GM19328 (cell line): ENCODE results near the gene DCAF5.
"Not testable (repeated sequence)": the region's sequence is repeated elsewhere in the genome, so short reads cannot be mapped to it uniquely, and the experiment has no call there.

Experiments used
- ATAC-seq: cut with Tn5 transposase; IDR thresholded peaks from one replicate; pipeline ENCODE4 v1.9.1; 2021; ENCODE audit warnings: mild to moderate bottlenecking, moderate library complexity; ENCODE audit not compliant: unreplicated experiment

The DCAF5 gene

DNA sequence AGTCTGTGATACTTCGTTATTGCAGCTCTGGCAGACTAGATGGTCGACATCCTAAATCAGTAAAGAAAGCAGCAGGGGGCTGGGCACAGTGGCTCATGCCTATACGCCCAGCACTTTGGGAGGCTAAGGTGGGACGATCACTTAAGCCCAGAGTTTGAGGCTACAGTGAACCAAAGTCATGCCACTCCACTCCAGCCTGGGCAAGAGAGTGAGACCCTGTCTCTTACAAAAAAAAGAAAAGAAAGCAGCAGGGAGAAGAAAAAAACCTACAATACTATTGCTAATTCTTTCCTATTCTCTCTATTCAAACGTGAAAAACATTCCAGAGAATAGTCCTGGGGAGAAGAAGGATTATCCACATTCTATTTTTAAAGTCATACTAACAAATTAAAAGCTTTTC, 79.5 kb downstream of the DCAF5 start:
- no peak for ATAC-seq

DNA sequence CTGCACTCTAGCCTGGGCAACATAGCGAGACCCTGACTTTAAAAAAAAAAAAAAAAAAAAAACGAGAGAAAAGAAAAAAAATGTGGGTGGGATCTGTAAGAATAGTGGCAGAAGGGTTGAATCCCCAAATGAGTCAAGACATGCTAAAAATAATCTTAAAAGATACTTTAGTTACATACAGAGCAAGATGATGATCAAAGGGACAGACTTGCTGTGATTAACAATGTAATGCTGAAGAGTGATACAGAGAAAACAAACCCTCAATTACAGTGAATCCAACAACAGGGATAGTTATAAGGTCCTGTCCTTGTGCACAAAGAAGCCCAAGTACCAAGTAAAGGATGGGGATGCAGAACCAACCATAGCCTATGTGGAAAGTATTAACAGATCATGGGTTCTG, 80.3 kb downstream of the DCAF5 start:
- no peak for ATAC-seq

DNA sequence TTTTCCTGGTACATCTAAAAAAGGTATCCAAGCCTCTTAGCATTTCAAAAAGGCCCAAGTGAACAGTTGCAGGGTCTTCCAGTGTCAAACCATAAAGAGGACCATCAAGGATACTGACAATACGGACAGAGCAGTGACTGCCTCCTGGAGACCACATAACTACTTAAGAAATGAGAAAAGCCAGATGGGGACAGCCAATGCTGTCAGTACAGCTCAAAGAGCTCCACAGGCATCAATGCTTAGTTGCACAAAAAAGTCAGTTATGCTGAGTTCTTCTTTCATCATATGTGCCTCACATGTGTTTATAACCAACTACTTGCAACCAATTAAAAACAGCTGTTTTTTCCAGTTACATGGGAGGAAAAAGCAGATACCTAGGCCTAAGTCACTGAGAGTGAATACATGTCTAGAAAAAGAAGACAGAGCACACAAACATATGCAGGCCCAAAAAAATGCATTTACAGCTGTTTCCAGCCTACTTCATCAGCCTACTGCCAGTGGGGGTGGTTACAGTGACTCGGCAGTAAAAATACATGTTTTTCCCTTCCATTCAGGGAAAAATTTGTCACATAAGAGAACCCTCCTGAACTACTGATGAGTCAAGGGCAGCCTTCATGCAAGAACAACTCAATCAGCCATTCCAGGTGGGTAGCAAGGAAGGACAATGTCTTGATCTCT, 84.0 kb downstream of the DCAF5 start:
- ATAC-seq, result no peak

DNA sequence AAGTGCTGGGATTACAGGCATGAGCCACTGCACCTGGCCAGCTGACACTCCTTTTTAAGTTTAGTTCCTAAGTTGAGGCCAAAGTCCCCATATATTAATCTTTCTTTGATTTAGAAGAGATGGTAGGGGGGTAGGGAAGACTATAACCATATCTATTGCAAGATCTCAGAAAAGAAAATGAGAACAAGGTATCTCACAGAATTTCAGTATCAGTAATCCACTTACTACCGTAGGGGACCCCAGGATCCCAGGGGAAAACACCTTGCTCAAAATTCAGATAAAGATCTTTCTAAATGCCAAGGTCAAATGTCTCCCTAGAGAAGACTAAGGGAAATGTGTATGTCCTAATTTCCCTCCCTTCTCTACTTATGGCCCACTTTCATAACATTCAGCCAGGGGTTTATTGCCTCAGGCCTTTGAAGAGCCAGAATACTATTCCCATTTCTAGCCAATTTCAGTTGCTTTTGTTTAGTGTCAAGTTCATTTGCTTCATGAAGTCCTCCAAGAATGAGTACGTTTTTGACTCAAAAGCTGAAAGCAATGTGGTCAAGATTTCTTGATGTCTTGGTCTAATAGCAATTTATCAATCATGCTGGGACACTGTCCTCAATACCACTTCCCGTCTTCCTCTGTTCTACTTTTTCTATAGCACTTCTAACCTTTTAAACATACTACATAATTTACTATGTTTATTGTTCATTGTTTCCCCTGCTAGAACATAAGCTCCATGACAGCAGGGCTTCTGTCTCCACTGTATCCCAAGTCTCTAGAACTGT, 86.3 kb downstream of the DCAF5 start:
- no peak for ATAC-seq

DNA sequence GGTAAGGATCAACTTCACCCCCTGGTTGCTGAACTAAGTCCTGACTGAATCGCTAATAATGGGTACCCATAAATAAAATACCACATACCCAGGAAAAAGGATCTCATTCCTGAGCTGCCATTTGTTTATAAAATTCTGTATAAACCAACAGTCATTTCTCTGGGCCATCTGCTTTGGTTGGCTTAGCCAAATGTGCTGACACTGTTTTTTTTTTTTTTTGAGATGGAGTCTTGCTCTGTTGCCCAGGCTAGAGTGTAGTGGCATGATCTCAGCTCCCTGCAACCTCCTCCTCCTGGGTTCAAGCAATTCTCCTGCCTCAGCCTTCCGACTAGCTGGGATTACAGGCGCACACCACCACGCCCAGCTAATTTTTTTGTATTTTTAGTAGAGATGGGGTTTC, 87.0 kb downstream of the DCAF5 start:
- ATAC-seq, result not testable (repeated sequence)

DNA sequence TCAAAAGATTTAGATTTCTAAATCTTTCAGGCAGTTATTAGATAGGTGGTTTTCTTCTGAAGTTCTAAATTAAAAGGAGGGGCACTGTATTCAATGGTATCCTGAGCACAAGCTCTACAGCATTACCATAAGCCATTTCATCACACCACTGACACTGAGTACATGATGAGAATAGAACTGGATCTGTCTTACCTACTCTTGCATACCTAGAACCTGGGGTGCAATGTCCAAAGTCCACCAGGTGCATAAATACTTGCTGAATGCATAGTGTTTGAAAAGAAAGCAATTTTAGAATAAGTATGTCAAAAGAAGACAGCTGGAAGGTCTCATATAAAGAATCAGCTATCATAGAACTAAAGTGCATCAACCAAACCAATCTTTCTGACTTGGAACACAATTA, 88.3 kb downstream of the DCAF5 start:
- ATAC-seq, result no peak

DNA sequence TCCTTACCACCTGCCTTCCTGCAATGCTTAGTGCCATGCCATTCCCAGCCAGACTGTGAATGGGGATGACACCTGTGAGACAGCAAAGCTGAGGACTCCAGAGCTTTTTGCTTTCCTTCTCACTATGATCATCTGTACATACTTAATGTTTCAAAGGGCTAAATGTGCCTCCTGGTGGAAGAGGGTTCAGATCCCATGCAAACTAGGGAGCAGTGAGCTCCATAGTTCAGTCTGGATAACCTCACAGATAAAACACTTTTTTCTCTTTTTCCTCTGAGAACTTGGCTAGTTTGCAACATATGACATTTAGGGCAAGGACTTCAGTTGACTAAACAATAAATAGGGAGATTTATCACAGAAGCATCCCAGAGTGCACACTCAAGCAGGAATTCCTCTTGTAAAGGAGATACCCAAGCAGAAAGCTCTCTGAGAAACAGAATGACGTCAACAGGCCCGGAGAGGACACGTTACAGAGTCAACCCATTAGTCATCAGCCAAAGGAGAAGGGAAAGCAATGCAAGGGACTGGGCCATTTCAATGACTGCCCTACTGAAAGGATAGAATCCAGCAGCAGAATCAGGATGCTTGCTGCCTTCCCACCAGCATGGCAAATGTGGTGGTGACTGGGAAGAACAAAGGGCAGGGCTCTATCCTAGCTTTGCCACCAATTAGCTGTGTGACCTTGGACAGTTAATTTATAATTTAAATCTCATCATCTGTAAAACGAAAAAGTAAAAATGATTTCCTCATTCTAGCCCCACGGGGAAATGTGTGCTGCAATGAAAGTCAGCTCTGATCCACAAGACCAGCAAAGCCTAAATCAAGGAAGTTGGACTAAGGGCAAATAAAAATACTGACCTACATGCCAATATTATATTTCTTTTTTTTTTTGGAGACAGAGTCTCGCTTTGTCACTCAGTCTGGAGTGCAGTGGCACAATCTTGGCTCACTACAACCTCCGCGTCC, 93.0 kb downstream of the DCAF5 start:
- ATAC-seq, result no peak

DNA sequence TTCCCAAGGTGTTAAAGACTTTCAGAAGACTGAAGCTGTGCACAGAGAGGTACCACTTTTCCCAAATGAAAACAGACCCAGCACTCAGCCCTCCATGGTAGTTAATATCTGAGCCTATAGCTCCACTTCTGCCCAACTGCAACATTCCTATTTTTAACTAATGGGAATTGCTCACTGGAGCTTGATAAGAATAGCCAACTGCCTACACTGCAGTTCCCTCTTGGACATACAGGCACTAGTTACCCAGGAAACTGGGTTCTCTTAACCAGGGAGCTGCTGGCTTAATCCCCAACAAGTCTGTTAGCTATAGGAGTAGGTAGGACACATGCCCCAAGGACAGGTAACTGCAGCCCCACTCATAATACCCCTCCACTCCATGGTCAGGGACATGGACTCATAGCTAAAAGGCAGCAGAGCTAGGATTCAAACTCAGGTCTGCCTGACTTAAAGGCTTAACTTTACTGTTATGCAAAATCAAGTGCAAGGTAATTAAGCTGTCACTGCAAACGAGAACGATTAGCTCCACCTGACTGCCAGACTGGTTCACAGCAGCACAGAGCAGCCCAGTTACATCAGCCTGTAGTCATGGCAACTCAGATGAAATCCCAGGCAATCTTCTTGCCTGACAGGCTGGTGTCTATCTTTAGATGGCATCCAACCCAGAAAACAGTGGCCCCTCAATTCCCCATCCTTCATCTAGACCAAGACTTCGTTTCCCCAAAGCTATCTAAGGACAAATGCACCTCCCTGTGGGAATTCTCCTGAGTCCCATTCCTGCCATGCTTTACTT, 96.7 kb downstream of the DCAF5 start:
- ATAC-seq, result no peak

DNA sequence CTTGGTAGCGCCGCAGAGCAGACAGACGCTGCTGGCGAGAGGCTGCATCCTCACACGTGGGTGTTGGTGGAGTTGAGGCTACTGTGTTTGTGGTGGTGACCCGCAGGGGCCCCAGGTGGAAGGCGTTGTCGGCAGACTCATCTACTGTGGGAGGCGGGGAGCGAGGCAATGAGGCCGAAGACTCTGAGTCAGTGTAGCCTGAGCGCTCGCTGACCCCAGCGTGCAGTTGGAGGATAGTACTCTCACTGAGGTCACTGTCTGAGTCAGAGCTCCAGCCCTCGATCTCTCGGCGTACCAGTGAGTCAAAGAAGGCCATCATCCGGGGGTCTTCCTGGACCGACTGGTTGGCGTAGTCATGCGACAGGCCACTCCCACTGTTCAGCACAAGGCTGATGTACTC, 97.8 kb downstream of the DCAF5 start:
- no peak for ATAC-seq

DNA sequence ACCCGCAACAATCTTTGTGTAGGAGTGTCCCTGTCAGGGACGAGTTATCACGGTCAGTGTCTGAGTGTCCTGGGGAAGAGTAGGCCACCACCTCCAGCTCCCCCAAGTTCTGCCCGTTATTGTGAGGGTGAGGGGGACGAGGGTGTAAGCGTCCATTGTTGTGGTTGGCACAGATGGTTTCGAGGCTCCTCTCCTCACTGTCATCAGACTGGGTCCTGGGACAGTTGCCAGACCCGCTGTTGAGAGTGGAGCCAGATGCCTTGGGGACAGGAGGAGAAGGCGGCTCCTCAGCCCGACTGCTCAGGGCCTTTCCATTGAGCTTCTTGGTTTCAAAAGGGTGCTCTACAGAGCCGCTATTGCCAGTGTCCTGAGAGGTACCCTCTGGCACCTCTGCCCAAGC, 98.9 kb downstream of the DCAF5 start:
- ATAC-seq, result no peak

DNA sequence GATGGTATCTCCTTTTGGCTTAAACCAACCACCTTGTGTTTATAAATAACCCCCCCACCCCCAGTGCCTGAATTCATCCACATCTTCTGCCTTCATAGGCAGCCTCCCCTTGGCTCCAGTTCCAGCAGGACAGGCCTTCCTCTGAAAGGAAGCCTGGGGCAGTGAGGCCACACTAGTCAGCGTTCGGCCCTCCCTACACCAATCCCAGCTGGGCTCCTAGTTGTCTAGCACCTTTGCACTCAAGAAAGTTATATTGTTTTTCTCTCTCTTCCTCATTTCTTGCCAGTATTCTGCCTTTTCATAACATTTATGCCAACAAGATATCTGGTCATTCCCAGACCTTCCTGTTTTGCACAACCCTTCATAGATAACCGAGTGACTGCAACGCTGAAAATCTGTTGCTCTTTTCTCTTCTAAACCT, 100.7 kb downstream of the DCAF5 start:
- ATAC-seq, result no peak

DNA sequence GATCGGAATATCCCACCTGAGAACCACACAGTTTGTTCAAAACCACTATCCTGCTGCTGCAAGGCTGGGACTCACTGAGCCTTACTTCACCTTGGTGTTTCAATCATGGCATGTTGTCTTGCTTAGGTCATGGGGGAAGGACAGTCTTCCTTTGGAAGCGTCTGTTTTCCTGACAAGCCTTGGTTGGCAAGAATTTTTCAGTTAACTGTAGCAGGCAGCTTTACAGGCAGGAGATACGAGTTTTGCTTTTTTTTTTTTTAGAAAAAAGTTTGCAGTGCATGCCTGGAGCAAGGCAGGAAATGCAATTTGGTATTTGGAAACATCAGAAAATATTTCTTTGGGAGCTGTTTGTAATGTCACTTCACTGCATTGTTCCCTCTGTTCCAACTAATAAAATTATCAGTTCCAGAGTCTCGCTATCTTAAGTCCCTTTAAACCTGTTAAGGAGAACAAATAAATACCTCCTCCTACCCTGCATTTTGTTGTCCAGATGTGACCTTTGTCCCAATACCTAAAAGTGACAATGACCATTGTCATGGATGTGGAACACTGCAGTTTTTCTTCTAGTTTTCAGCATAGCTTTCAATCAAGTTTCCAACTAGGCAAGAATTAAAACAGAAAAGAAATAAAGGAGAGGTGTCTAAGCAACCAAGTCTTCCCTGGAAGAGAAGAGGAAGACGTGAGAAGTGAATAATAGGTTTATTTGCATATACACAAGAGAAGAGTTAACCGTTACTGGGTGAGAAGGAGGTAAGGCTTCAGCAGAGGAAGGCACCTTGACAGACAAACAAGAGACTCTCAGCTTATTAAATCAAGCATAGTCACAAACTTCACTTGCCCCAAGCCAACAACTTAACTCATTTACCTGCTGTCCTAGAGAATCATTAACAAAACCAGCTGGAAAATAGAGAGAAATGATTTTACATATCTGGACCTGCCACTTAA, 102.4 kb downstream of the DCAF5 start:
- no peak for ATAC-seq

DNA sequence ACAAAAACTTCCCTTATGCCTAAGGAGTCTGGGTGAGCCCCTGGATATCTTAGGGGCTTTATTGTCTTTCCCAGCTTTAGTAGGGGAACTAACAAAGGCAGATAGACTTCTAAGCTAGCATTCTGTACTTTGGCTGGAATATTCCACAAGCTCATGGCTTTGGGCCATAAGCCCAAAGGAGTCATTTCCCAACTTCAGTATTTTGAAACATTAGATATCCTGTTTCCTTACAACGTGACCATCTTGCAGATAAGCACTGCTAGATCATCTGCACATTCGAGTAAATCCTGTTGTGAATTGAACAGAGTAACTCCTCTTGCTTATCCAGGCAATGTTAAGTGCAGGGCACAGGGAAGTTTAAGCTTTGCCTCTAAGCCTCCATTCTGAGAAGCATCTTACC, 103.2 kb downstream of the DCAF5 start:
- ATAC-seq, result no peak

DNA sequence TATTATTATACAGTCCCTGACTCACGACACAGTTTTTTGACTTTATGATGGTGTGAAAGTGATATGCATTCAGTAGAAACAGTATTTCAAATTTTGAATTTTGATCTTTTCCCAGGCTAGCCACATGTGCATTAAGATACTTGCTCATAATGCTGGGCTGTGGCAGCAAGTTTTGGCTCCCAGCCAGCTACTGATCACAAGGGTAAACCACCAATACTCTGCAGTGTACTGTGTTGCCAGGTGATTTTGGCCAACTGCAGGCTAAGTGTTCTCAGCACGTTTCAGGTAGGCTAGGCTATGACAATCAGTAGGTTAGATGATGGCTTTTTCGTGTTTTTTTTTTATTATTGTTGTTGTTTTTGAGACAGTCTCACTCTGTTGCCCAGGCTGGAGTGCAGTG, 104.5 kb downstream of the DCAF5 start:
- no peak for ATAC-seq

DNA sequence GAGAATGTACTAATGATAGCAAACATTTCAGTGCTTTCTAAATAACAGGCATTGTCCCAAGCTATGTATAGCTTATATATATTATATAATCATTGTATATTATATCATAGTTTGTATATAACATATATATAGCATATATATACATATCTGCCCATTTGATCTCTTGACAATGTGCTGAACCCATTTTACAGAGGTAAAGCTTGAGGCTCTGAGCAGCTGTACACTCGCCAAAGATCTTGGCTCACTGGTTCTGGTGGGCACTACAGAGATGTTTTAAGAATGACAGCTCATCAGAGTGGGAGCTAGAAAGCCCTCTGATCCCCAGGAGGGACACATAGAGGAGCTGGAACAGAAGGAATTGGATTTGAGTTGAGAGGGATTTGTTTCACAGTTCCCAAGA, 105.7 kb downstream of the DCAF5 start:
- ATAC-seq, result no peak

DNA sequence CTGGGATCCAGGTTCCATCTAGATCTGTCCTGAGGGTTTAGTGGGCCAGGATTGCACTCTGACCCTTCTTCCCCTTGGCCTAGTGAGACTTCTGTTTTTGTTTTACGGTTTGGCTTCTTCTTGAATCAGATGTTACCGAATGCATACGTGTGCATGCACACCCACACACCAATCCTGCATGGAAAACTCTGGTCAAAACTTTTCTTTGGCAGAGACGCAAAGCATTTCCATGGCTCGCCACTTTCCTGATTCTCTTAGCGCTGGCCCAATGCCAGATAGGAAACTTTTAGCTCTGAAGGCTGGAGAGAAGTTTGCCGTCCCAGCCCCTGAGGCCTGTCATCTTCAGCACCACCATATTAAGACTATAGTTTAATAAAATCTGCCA, 106.5 kb downstream of the DCAF5 start:
- no peak for ATAC-seq

DNA sequence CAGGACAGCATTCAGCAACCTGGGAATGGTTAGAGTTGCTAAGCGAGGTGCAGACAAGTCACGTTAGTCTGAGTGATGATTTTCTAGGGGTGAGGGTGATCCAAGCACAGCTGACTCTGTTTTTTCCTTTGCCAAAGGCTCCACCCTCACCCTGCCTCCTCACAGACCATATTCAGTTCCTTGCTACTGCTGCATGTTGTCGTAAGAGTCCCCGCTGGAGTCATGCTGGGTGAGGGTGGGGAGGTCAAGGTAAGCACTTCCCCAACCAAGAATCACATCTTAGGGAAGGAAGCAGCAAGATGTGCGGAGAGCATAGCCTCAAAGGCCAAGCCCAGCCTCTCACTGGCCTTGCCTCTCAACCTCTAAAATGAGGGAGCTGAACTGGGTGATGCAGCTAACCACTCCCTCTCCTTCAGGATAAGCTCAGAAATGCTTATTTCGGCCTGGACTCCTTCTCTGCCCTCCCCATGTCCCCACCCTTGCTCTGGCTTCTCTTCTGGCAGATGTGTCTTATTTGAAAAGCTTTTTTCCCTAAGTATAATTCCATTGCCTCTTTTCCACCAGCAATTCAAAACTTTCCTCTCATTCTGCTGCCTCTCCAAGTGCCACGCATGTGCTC, 107.0 kb downstream of the DCAF5 start:
- no peak for ATAC-seq

DNA sequence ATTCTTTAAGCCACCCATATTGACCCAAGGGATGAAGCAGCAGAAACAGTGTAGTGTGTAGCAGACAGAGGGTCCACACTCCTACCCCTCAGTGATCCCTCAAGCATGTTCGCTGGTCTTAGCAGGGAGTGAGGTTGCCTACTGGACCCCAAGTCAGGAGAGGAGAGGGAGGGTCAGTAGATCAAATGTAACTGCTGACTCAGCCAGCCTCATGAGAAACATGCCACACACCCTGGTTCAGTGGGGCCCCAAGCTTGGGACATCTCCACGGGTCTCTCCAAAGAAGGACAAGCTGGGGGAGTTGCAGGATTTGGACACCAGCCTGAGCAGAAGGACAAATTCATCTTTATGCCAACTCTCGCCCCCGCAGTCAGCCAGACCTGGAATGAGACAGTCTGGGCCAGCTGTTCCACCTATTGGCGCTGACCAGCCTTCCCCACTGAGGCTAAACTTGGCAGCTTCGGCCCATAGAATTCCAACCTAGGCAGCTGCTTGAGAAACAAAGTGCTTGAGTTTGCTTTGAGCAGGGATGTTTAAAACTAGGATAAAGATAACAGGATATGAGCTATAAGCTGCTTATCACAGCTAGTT, 107.9 kb downstream of the DCAF5 start:
- no peak for ATAC-seq

DNA sequence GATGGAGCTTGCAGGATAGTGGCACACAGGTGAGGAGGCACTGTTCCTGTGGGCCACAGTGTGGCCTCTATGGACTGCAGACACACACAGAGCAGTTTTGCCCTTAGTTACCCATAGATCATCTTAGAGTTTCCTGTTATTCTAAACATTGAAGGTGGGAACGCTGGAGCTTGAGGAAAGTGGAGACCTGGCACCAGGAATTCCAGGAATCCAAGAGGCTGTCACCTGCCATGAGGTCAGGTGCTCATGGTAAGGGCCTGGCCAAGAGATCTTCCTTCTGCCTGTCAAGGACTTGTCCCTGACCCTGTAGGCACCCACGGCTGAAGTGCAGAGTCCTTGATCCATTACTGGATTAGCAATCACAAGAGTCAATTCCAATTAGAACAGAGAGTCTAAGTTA, 108.6 kb downstream of the DCAF5 start:
- ATAC-seq, result no peak
